HCT116 (cell line): Measurements from ENCODE around the gene ATP4A. TPM values are rescaled to one million over a fixed set of nuclear protein-coding genes. Genes with fewer than 3 reads are reported as not detected.

ENCODE experiments used
- ATAC-seq: fragments of 200-7000 bp; cut with Tn5 transposase; 2 replicates; pipeline ENCODE4 v1.9.1; 2020; ENCODE audit warnings: mild to moderate bottlenecking, moderate library complexity
- BruUV-seq: library from RNA; stranded (reverse); fragments of 400-500 nt; replicated peaks from 2 replicates; lab custom pipeline; 2021; lab: Mats Ljungman, UMichigan
- CTCF ChIA-PET: fragments of 300-600 bp; sonication (Branson Sonifier 250); formaldehyde crosslinking; loops from one replicate; lab custom pipeline; 2021; ENCODE audit warnings: antibody characterized with exemption; lab: Charles Lee
- POLR2A ChIA-PET: fragments of 300-600, 350-600 bp; sonication (Branson Sonifier 250); formaldehyde crosslinking; loops from one replicate; lab custom pipeline; 2021; ENCODE audit warnings: antibody characterized with exemption; lab: Charles Lee
- RAD21 ChIA-PET, 2 experiments: fragments of 300-600 bp; sonication (Branson Sonifier 250); formaldehyde crosslinking; loops; one replicate each; lab custom pipeline; 2023; ENCODE audit warnings: low total read pairs in 2 of 2; ENCODE audit not compliant: uncharacterized antibody in 2 of 2, unreplicated experiment in 2 of 2, low non-redundant PET in 1 of 2; lab: Charles Lee
- DNase-seq: peaks from one replicate; pipeline ENCODE4 v3.0.0-alpha.2; 2010; ENCODE audit warnings: low read depth, low spot score
- H2AFZ ChIP-seq: fragments of 200-600 bp; shearing (Covaris generic), sonication (generic); 2 replicates; pipeline ENCODE4 v1.6.1; 2017; ENCODE audit warnings: low read depth, mixed run types, mixed read lengths, antibody characterized with exemption, low read length; ENCODE audit not compliant: poor library complexity, severe bottlenecking
- H3K27ac ChIP-seq: 2 replicates; pipeline ENCODE4 v1.5.1; 2012; ENCODE audit warnings: low read depth, low read length
- H3K27me3 ChIP-seq: fragments of 200-600 bp; sonication (generic); 2 replicates; pipeline ENCODE4 v1.6.1; 2016; ENCODE audit warnings: mixed run types, low read length, mixed read lengths; ENCODE audit not compliant: insufficient read depth
- H3K36me3 ChIP-seq, 2 experiments: fragments of 200-500 bp in 1 of 2; fragments of 200-600 bp in 1 of 2; sonication (Bioruptor generic) in 1 of 2; sonication (generic) in 1 of 2; 2 replicates each; pipeline versions ENCODE4 v1.5.1 to v1.6.1; 2014 to 2016; ENCODE audit warnings: low read length in 2 of 2, inconsistent platforms in 1 of 2, mixed read lengths in 1 of 2, mixed run types in 1 of 2; ENCODE audit not compliant: insufficient read depth in 2 of 2, control insufficient read depth in 1 of 2
- H3K4me1 ChIP-seq, 2 experiments: fragments of 200-600 bp in 1 of 2; sonication (generic) in 1 of 2; 2 replicates each; pipeline versions ENCODE4 v1.5.1 to v1.6.1; 2012 to 2017; ENCODE audit warnings: low read length in 2 of 2, inconsistent platforms in 1 of 2, mild to moderate bottlenecking in 1 of 2, mixed read lengths in 1 of 2, mixed run types in 1 of 2, moderate library complexity in 1 of 2; ENCODE audit not compliant: insufficient read depth in 2 of 2, control insufficient read depth in 1 of 2
- H3K4me2 ChIP-seq: fragments of 200-600 bp; sonication (generic); 2 replicates; pipeline ENCODE4 v1.6.1; 2017; ENCODE audit warnings: mixed run types, low read length, mixed read lengths
- H3K4me3 ChIP-seq, 2 experiments: fragments of 200-600 bp in 1 of 2; sonication (generic) in 1 of 2; replicated peaks in 1 of 2; 2 replicates each; pipeline ENCODE4 v1.5.1; 2011 to 2016; ENCODE audit warnings: low read length in 2 of 2, control low read depth in 1 of 2, low read depth in 1 of 2, mild to moderate bottlenecking in 1 of 2, mixed read lengths in 1 of 2, mixed run types in 1 of 2
- H3K79me2 ChIP-seq: fragments of 200-600 bp; sonication (generic); 2 replicates; pipeline ENCODE4 v1.6.1; 2017; ENCODE audit warnings: mild to moderate bottlenecking, mixed run types, low read length, moderate library complexity, mixed read lengths; ENCODE audit not compliant: insufficient read depth
- H3K9ac ChIP-seq: fragments of 200-600 bp; sonication (generic); 2 replicates; pipeline ENCODE4 v1.6.1; 2016; ENCODE audit warnings: low read length, mixed read lengths
- H3K9me2 ChIP-seq: fragments of 200-600 bp; sonication (generic), shearing (Covaris generic); 2 replicates; pipeline ENCODE4 v1.6.1; 2017; ENCODE audit warnings: mixed run types, mild to moderate bottlenecking, moderate library complexity; ENCODE audit not compliant: insufficient read depth
- H3K9me3 ChIP-seq, 2 experiments: fragments of 200-500 bp in 1 of 2; fragments of 200-600 bp in 1 of 2; sonication (Bioruptor generic) in 1 of 2; sonication (generic) in 1 of 2; 2 replicates each; pipeline ENCODE4 v1.6.1; 2014 to 2017; ENCODE audit warnings: low read length in 2 of 2, mixed read lengths in 2 of 2, inconsistent platforms in 1 of 2, low read depth in 1 of 2, mild to moderate bottlenecking in 1 of 2, mixed run types in 1 of 2, moderate library complexity in 1 of 2; ENCODE audit not compliant: control insufficient read depth in 1 of 2, insufficient read depth in 1 of 2
- H4K20me1 ChIP-seq: fragments of 200-600 bp; sonication (generic), shearing (Covaris generic); 2 replicates; pipeline ENCODE4 v1.6.1; 2017; ENCODE audit warnings: mixed run types, mild to moderate bottlenecking, moderate library complexity; ENCODE audit not compliant: insufficient read depth
- ATF3 ChIP-seq: IDR thresholded peaks from 2 replicates; pipeline ENCODE4 v1.6.1; 2012
- CBX3 ChIP-seq: IDR thresholded peaks from 2 replicates; pipeline ENCODE4 v1.6.1; 2012; ENCODE audit warnings: low read depth
- CEBPB ChIP-seq: IDR thresholded peaks from 2 replicates; pipeline ENCODE4 v1.6.1; 2012; ENCODE audit warnings: low read depth
- EGR1 ChIP-seq: IDR thresholded peaks from 2 replicates; pipeline ENCODE4 v1.6.1; 2012; ENCODE audit warnings: low read depth
- ELF1 ChIP-seq: IDR thresholded peaks from 2 replicates; pipeline ENCODE4 v1.6.1; 2012; ENCODE audit warnings: low read depth, borderline replicate concordance
- EZH2 ChIP-seq: fragments of 200-600 bp; sonication (generic); IDR thresholded peaks from 2 replicates; pipeline ENCODE4 v1.6.1; 2017; ENCODE audit warnings: antibody characterized with exemption, mixed run types
- EZH2phosphoT487 ChIP-seq: fragments of 200-600 bp; IDR thresholded peaks from 2 replicates; pipeline ENCODE4 v1.6.1; 2018; ENCODE audit warnings: antibody characterized with exemption, borderline replicate concordance
- FOSL1 ChIP-seq: IDR thresholded peaks from 2 replicates; pipeline ENCODE4 v1.6.1; 2012; ENCODE audit warnings: low read depth
- JUND ChIP-seq: IDR thresholded peaks from 2 replicates; pipeline ENCODE4 v1.6.1; 2012
- MAX ChIP-seq: IDR thresholded peaks from 2 replicates; pipeline ENCODE4 v1.6.1; 2012
- POLR2A ChIP-seq: IDR thresholded peaks from 2 replicates; pipeline ENCODE4 v1.7.0; 2011; ENCODE audit warnings: borderline replicate concordance; ENCODE audit not compliant: insufficient read depth, insufficient read length; ENCODE audit errors: extremely low read depth
- POLR2AphosphoS5 ChIP-seq: IDR thresholded peaks from 2 replicates; pipeline ENCODE4 v1.6.1; 2011; ENCODE audit warnings: mild to moderate bottlenecking, low read depth, low read length, moderate library complexity
- RAD21 ChIP-seq: IDR thresholded peaks from 2 replicates; pipeline ENCODE4 v1.6.1; 2012; ENCODE audit warnings: low read depth, mild to moderate bottlenecking
- REST ChIP-seq: IDR thresholded peaks from 2 replicates; pipeline ENCODE4 v1.6.1; 2012; ENCODE audit warnings: low read depth
- SIN3A ChIP-seq: IDR thresholded peaks from 2 replicates; pipeline ENCODE4 v1.6.1; 2012; ENCODE audit warnings: low read depth
- SP1 ChIP-seq: IDR thresholded peaks from 2 replicates; pipeline ENCODE4 v1.6.1; 2012; ENCODE audit warnings: low read depth
- SRF ChIP-seq: IDR thresholded peaks from 2 replicates; pipeline ENCODE4 v1.6.1; 2012; ENCODE audit warnings: low read depth
- TCF7L2 ChIP-seq: IDR thresholded peaks from 2 replicates; pipeline ENCODE4 v1.7.0; 2011; ENCODE audit warnings: borderline replicate concordance, inconsistent platforms; ENCODE audit not compliant: insufficient read depth, insufficient read length; ENCODE audit errors: extremely low read depth
- YY1 ChIP-seq: IDR thresholded peaks from 2 replicates; pipeline ENCODE4 v1.6.1; 2011; ENCODE audit warnings: low read length, low read depth, moderate library complexity, mild to moderate bottlenecking; ENCODE audit not compliant: insufficient replicate concordance; ENCODE audit errors: extremely low read depth
- ZBTB33 ChIP-seq: IDR thresholded peaks from 2 replicates; pipeline ENCODE4 v1.6.1; 2011; ENCODE audit warnings: mild to moderate bottlenecking, low read length, moderate library complexity; ENCODE audit not compliant: insufficient replicate concordance; ENCODE audit errors: extremely low read depth
- ZFX ChIP-seq: fragments of 450-650 bp; IDR thresholded peaks from 2 replicates; pipeline ENCODE4 v1.6.1; 2017
- intact Hi-C: fragments of 100-400 bp; cut with micrococcal nuclease; formaldehyde crosslinking; loops from 2 replicates; pipeline ENCODE4 v1.10.0; 2022
- total RNA-seq: library from RNA; stranded (reverse); gene quantifications from one replicate; pipeline ENCODE4 v1.2.1, GENCODE V29; 2021; ENCODE audit not compliant: unreplicated experiment

ATP4A gene
- total RNA-seq, 1 experiment from 2014 or later = 0.27 TPM

GRCh38 chr19:35509861-35510625, 53.4 kb downstream of the ATP4A start:
- H4K20me1 ChIP-seq = no peaks in the 10 kb centered on the region
- H3K9me2 ChIP-seq = no peaks in the 10 kb centered on the region
- ChIA-PET RAD21 (interaction anchor here in 1 of 2 experiments (0.5 to 0.6 kb wide), 2 partner anchors 15 to 159 kb away, joined by 3 to 4 read pairs; no protein-coding TSS in a partner anchor), CTCF (interaction anchor here (0.7 to 2.5 kb wide), 17 partner anchors 8 to 192 kb away, joined by 3 to 11 read pairs (median 3); partner anchors contain the start of gene COX6B1), POLR2A (interaction anchor here (0.5 to 2.4 kb wide), 18 partner anchors 10 to 431 kb away, joined by 3 to 22 read pairs (median 4); partner anchors contain the start of genes COX6B1 and LIN37)
- ATAC-seq = peak; percentile 81
- no peak overlapping the region for H2AFZ ChIP-seq
- peak overlapping the region; percentile 85 for H3K9ac ChIP-seq
- H3K4me2 ChIP-seq = peak overlapping the region; percentile 94
- peak overlapping the region; percentile 66 to 70 for H3K4me3 ChIP-seq
- BruUV-seq = TSS peak; percentile 79
- H3K27ac ChIP-seq = peak overlapping the region; percentile 94
- peaks cover 6 to 28% of the 10 kb centered on the region in 2 experiments; a peak in 3 of 4 replicates for H3K36me3 ChIP-seq
- no peaks in the 10 kb centered on the region for H3K9me3 ChIP-seq
- DNase-seq = peak; percentile 82
- H3K4me1 ChIP-seq = peaks cover 19 to 37% of the 10 kb centered on the region in 2 experiments
- peaks cover 49% of the 10 kb centered on the region for H3K79me2 ChIP-seq
- H3K27me3 ChIP-seq = no peaks in the 10 kb centered on the region
- intact Hi-C loops = loop anchor here (1.0 kb wide), 3 partner anchors 35 to 207 kb away; partner anchors contain the start of genes COX6B1 and TMEM147
- TF ChIP-seq SRF = no peak
- TF ChIP-seq EZH2 = no peak
- TF ChIP-seq ZBTB33 = no peak
- TF ChIP-seq EZH2phosphoT487 = no peak
- peak; percentile 90 for TF ChIP-seq POLR2A
- TF ChIP-seq ELF1 = no peak
- TF ChIP-seq CBX3 = no peak
- no peak for TF ChIP-seq FOSL1
- no peak for TF ChIP-seq ATF3
- TF ChIP-seq MAX = peak; percentile 71
- no peak for TF ChIP-seq TCF7L2
- no peak for TF ChIP-seq CEBPB
- TF ChIP-seq YY1 = peak; percentile 81
- peak; percentile 11; the same call in 1 of the 2 replicates for TF ChIP-seq SIN3A
- TF ChIP-seq SP1 = no peak
- peak; percentile 59; the same call in 1 of the 2 replicates for TF ChIP-seq EGR1
- no peak for TF ChIP-seq JUND
- no peak for TF ChIP-seq REST
- peak; percentile 73 for TF ChIP-seq RAD21
- peak; percentile 91 for TF ChIP-seq POLR2AphosphoS5
- TF ChIP-seq ZFX = peak; percentile 45; the same call in 1 of the 2 replicates
